SH-SY5Y (cell line): ENCODE results near the gene AP1S2.

Experiments used
- GATA2 ChIP-seq: IDR thresholded peaks from 2 replicates; pipeline ENCODE4 v1.6.1; 2011; ENCODE audit warnings: mild to moderate bottlenecking, low read depth, low read length
- GATA3 ChIP-seq: IDR thresholded peaks from 2 replicates; pipeline ENCODE4 v1.6.1; 2011; ENCODE audit warnings: low read depth, mild to moderate bottlenecking, low read length, moderate library complexity

GRCh38 chrX:15856222-15856587 lies 1.6 kb upstream of the AP1S2 start:
- TF ChIP-seq GATA2 (no peak), GATA3 (no peak)
